Upper lobe of left lung (tissue), 6 donors: ENCODE measurements around the gene PPARD. TPM values are rescaled to one million over a fixed set of nuclear protein-coding genes. Genes with fewer than 3 reads are reported as not detected.

Experiments used
- ATAC-seq, 2 donors: fragments of 200-7000 bp; cut with Tn5 transposase; one replicate each; pipeline ENCODE4 v1.9.1; 2022; ENCODE audit warnings: mild to moderate bottlenecking in 2 of 2, moderate library complexity in 2 of 2; ENCODE audit not compliant: low FRiP score in 2 of 2
- DNase-seq, 2 donors: peaks; one replicate each; pipeline ENCODE4 v3.0.0-alpha.2; 2019 to 2020
- H3K27ac ChIP-seq, 4 donors: fragments of 200-600 bp; sonication (generic); one replicate each; pipeline ENCODE4 v1.5.1; 2016 to 2019
- H3K27me3 ChIP-seq, 4 donors: fragments of 200-600 bp; sonication (generic); one replicate each; pipeline ENCODE4 v1.5.1; 2017 to 2019
- H3K36me3 ChIP-seq, 4 donors: fragments of 200-600 bp; sonication (generic); one replicate each; pipeline ENCODE4 v1.5.1; 2016 to 2019
- H3K4me1 ChIP-seq, 4 donors: fragments of 200-600 bp; sonication (generic); one replicate each; pipeline ENCODE4 v1.5.1; 2018 to 2019
- H3K4me3 ChIP-seq, 4 donors: fragments of 200-600 bp; sonication (generic); one replicate each; pipeline ENCODE4 v1.5.1; 2017 to 2019; ENCODE audit warnings: mild to moderate bottlenecking in 2 of 4, moderate library complexity in 1 of 4
- H3K9me3 ChIP-seq, 4 donors: fragments of 200-600 bp; sonication (generic); one replicate each; pipeline ENCODE4 v1.5.1; 2018 to 2019
- CTCF ChIP-seq, 6 experiments: fragments of 450-650 bp in 4 of 6; fragments of 200-600 bp in 2 of 6; sonication (generic) in 2 of 6; IDR thresholded peaks; one replicate each; pipeline ENCODE4 v1.5.1; 2016 to 2019; ENCODE audit warnings: antibody characterized with exemption in 6 of 6
- EP300 ChIP-seq, 4 donors: sonication (generic); formaldehyde crosslinking; IDR thresholded peaks; one replicate each; pipeline ENCODE4 v1.5.1; 2017; ENCODE audit warnings: antibody characterized with exemption in 4 of 4, control low read depth in 2 of 4
- POLR2A ChIP-seq, 4 donors: fragments of 450-650 bp; IDR thresholded peaks; one replicate each; pipeline ENCODE4 v1.5.1; 2016 to 2017; ENCODE audit warnings: antibody characterized with exemption in 4 of 4, mild to moderate bottlenecking in 2 of 4
- POLR2AphosphoS5 ChIP-seq, 2 donors: sonication (generic); formaldehyde crosslinking; IDR thresholded peaks; one replicate each; pipeline ENCODE4 v1.5.1; 2017; ENCODE audit warnings: antibody characterized with exemption in 2 of 2
- WGBS, 2 donors: methylation state at CpG; one replicate each; pipeline ENCODE4 v1.1.5; 2017 to 2018; 5-methylcytosine and 5-hydroxymethylcytosine counted together
- total RNA-seq, 6 donors: library from RNA; depleted of rRNA in 4 of 6; stranded (reverse); fragments of >200 nt in 4 of 6; gene quantifications; one replicate each; pipeline versions ENCODE4 v1.1.0 to v1.2.1, GENCODE V29; 2016 to 2021
- donor health status: DM: no; HTN: no; CAD: no; lungs with moderate emphysema.
- donor health status: DM: no; HTN: yes; CAD: no; lungs with severe emphysema.

The PPARD gene
- total RNA-seq, 6 donors from 2014 or later = 14.8 to 48.2 (median 31.5) TPM

GRCh38 chr6:35468980-35469750, 126.8 kb downstream of the PPARD start:
- peak in 1 of 2 donors; percentile 87 for DNase-seq
- H3K27ac ChIP-seq = peak overlapping the region; percentile 86 to 93 (median 91)
- H3K4me3 ChIP-seq = peak overlapping the region; percentile 36 to 72 (median 68)
- WGBS, 2 donors = 8 to 16% methylated on average over 18 to 27 of the region's 37 CpGs
- no peaks in the 10 kb centered on the region for H3K9me3 ChIP-seq
- H3K4me1 ChIP-seq = peaks cover 17 to 35% (median 20%) of the 10 kb centered on the region in 4 donors
- TF ChIP-seq CTCF (IDR thresholded peaks at IDR 0.05) (no peak), POLR2AphosphoS5 (IDR thresholded peaks at IDR 0.05) (no peak), POLR2A (IDR thresholded peaks at IDR 0.05) (no peak), EP300 (IDR thresholded peaks at IDR 0.05) (no peak)
- no peaks in the 10 kb centered on the region for H3K27me3 ChIP-seq
- H3K36me3 ChIP-seq = peaks cover 3 to 41% (median 30%) of the 10 kb centered on the region in 4 donors
- ATAC-seq = peak; percentile 2 to 29

GRCh38 chr6:35469751-35470662, 127.6 kb downstream of the PPARD start:
- no peak for TF ChIP-seq POLR2A (IDR thresholded peaks at IDR 0.05)
- no peak for TF ChIP-seq EP300 (IDR thresholded peaks at IDR 0.05)
- TF ChIP-seq POLR2AphosphoS5 (IDR thresholded peaks at IDR 0.05) = no peak
- TF ChIP-seq CTCF (IDR thresholded peaks at IDR 0.05) = no peak

GRCh38 chr6:35470663-35471120, 128.3 kb downstream of the PPARD start:
- Histone ChIP-seq H3K36me3 (peaks cover 3 to 57% (median 34%) of the 10 kb centered on the region in 4 donors), H3K4me3 (peak overlapping the region in 1 of 4 donors; percentile 69), H3K27ac (peak overlapping the region in 1 of 4 donors; percentile 92), H3K4me1 (peaks cover 17 to 35% (median 20%) of the 10 kb centered on the region in 4 donors), H3K9me3 (no peaks in the 10 kb centered on the region), H3K27me3 (no peaks in the 10 kb centered on the region)
- TF ChIP-seq EP300 (IDR thresholded peaks at IDR 0.05) (no peak), CTCF (IDR thresholded peaks at IDR 0.05) (no peak), POLR2A (IDR thresholded peaks at IDR 0.05) (no peak), POLR2AphosphoS5 (IDR thresholded peaks at IDR 0.05) (no peak)
- WGBS, 2 donors = 67 to 77% methylated on average over 1 to 3 of the region's 3 CpGs
- no peak for DNase-seq
- no peak for ATAC-seq

More at GRCh38 chr6:35469751-35470662, 127.6 kb downstream of the PPARD start:
- Histone ChIP-seq H3K27ac (peak overlapping the region; percentile 32 to 93 (median 91)), H3K9me3 (no peaks in the 10 kb centered on the region), H3K36me3 (peaks cover 3 to 50% (median 33%) of the 10 kb centered on the region in 4 donors), H3K4me1 (peaks cover 17 to 35% (median 20%) of the 10 kb centered on the region in 4 donors), H3K27me3 (no peaks in the 10 kb centered on the region), H3K4me3 (peak overlapping the region; percentile 36 to 72 (median 68))
- WGBS, 2 donors = 48 to 64% methylated on average over 15 to 18 of the region's 18 CpGs
- ATAC-seq = no peak
- DNase-seq = no peak

- 66 to 72% methylated on average over 8 of the region's 8 CpGs for WGBS, 2 donors
- TF ChIP-seq EP300 (IDR thresholded peaks at IDR 0.05) = no peak
- TF ChIP-seq POLR2A (IDR thresholded peaks at IDR 0.05) = no peak
- no peak for TF ChIP-seq POLR2AphosphoS5 (IDR thresholded peaks at IDR 0.05)
- no peak for TF ChIP-seq CTCF (IDR thresholded peaks at IDR 0.05)
- Histone ChIP-seq H3K27me3 (no peaks in the 10 kb centered on the region), H3K4me1 (peaks cover 17 to 35% (median 20%) of the 10 kb centered on the region in 4 donors), H3K36me3 (peaks cover 3 to 64% (median 36%) of the 10 kb centered on the region in 4 donors), H3K27ac (peak overlapping the region in 2 of 4 donors; percentile 10 to 18), H3K9me3 (no peaks in the 10 kb centered on the region), H3K4me3 (no peak overlapping the region)
- ATAC-seq = no peak
- no peak for DNase-seq
Observed at GRCh38 chr6:35471836-35472345, 129.5 kb downstream of the PPARD start.
